SK-N-SH (cell line): ENCODE measurements around the gene GSTM4.

Source experiments
- EZH2phosphoT487 ChIP-seq: fragments of 200-600 bp; sonication (generic); IDR thresholded peaks from 2 replicates; pipeline ENCODE4 v1.6.1; 2017; ENCODE audit warnings: low read depth, mixed run types, mild to moderate bottlenecking, antibody characterized with exemption, moderate library complexity, borderline replicate concordance
- GABPA ChIP-seq: IDR thresholded peaks from 2 replicates; pipeline ENCODE4 v1.4.0; 2012; ENCODE audit warnings: low read depth, mild to moderate bottlenecking
- POLR2AphosphoS5 ChIP-seq: IDR thresholded peaks from 2 replicates; pipeline ENCODE4 v1.6.1; 2012; ENCODE audit warnings: low read depth, low read length
- TAF1 ChIP-seq: IDR thresholded peaks from 2 replicates; pipeline ENCODE4 v1.6.1; 2012; ENCODE audit warnings: low read depth, mild to moderate bottlenecking, low read length, moderate library complexity, borderline replicate concordance
- TF ChIP-seq, protein P1 (sequence below): fragments of 200-600 bp; sonication (generic); IDR thresholded peaks from 2 replicates; pipeline ENCODE4 v1.6.1; 2017; ENCODE audit warnings: antibody characterized with exemption, mild to moderate bottlenecking, moderate library complexity
- TF ChIP-seq, protein P2 (sequence below): IDR thresholded peaks from 2 replicates; pipeline ENCODE4 v1.4.0; 2012; ENCODE audit warnings: low read depth, borderline replicate concordance

GRCh38 chr1:109642626-109643025 is 13.3 kb upstream of the GSTM4 start:
- TF ChIP-seq, protein P1, sequence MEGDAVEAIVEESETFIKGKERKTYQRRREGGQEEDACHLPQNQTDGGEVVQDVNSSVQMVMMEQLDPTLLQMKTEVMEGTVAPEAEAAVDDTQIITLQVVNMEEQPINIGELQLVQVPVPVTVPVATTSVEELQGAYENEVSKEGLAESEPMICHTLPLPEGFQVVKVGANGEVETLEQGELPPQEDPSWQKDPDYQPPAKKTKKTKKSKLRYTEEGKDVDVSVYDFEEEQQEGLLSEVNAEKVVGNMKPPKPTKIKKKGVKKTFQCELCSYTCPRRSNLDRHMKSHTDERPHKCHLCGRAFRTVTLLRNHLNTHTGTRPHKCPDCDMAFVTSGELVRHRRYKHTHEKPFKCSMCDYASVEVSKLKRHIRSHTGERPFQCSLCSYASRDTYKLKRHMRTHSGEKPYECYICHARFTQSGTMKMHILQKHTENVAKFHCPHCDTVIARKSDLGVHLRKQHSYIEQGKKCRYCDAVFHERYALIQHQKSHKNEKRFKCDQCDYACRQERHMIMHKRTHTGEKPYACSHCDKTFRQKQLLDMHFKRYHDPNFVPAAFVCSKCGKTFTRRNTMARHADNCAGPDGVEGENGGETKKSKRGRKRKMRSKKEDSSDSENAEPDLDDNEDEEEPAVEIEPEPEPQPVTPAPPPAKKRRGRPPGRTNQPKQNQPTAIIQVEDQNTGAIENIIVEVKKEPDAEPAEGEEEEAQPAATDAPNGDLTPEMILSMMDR: no peak
- no peak for TF ChIP-seq GABPA
- TF ChIP-seq EZH2phosphoT487: no peak
- TF ChIP-seq, protein P2, sequence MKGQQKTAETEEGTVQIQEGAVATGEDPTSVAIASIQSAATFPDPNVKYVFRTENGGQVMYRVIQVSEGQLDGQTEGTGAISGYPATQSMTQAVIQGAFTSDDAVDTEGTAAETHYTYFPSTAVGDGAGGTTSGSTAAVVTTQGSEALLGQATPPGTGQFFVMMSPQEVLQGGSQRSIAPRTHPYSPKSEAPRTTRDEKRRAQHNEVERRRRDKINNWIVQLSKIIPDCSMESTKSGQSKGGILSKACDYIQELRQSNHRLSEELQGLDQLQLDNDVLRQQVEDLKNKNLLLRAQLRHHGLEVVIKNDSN: no peak; the same call in 1 of the 2 replicates
- no peak for TF ChIP-seq POLR2AphosphoS5
- TF ChIP-seq TAF1: no peak
